K562 (cell line): ENCODE measurements around the gene UBE2Q1.

Source experiments
- ETS2 ChIP-seq: IDR thresholded peaks from 2 replicates; pipeline ENCODE4 v1.6.1; 2016; ENCODE audit warnings: borderline replicate concordance, missing genetic modification characterization, mild to moderate bottlenecking, moderate library complexity, missing compliant biosample characterization; ENCODE audit not compliant: poor library complexity, severe bottlenecking
- RBM22 ChIP-seq: fragments of 200-400 bp; formaldehyde crosslinking; IDR thresholded peaks from 2 replicates; pipeline ENCODE4 v1.6.1; 2018; ENCODE audit warnings: low read length, low read depth; ENCODE audit not compliant: poor library complexity, severe bottlenecking
- SIN3A ChIP-seq, 2 experiments: fragments of 150-350 bp in 1 of 2; IDR thresholded peaks; 2 replicates each; pipeline ENCODE4 v1.6.1; 2011 to 2016; ENCODE audit warnings: borderline replicate concordance in 2 of 2, low read depth in 2 of 2, low read length in 2 of 2, mild to moderate bottlenecking in 2 of 2, moderate library complexity in 2 of 2; ENCODE audit not compliant: control insufficient read depth in 1 of 2
- TBL1XR1 ChIP-seq, 2 experiments: IDR thresholded peaks; 2 replicates each; pipeline ENCODE4 v1.6.1; 2012; ENCODE audit warnings: improper control_type of control experiment in 2 of 2, low read length in 2 of 2, mild to moderate bottlenecking in 1 of 2
- ZFP30 ChIP-seq: fragments of 250-450 bp; sonication (Bioruptor Pico); IDR thresholded peaks from 2 replicates; pipeline ENCODE4 v1.8.0; 2022; ENCODE audit warnings: moderate library complexity, mild to moderate bottlenecking, inconsistent platforms, borderline replicate concordance
- ZNF121 ChIP-seq: sonication (generic); formaldehyde crosslinking; conservative IDR thresholded peaks from 2 replicates; pipeline ENCODE4 v1.8.0; 2022; ENCODE audit warnings: missing genetic modification reagents
- TF ChIP-seq, protein P1 (sequence below): sonication (generic); formaldehyde crosslinking; IDR thresholded peaks from 2 replicates; pipeline ENCODE4 v1.8.1; 2023; ENCODE audit warnings: mild to moderate bottlenecking, missing genetic modification reagents

- no peak for TF ChIP-seq RBM22
- TF ChIP-seq, protein P1, sequence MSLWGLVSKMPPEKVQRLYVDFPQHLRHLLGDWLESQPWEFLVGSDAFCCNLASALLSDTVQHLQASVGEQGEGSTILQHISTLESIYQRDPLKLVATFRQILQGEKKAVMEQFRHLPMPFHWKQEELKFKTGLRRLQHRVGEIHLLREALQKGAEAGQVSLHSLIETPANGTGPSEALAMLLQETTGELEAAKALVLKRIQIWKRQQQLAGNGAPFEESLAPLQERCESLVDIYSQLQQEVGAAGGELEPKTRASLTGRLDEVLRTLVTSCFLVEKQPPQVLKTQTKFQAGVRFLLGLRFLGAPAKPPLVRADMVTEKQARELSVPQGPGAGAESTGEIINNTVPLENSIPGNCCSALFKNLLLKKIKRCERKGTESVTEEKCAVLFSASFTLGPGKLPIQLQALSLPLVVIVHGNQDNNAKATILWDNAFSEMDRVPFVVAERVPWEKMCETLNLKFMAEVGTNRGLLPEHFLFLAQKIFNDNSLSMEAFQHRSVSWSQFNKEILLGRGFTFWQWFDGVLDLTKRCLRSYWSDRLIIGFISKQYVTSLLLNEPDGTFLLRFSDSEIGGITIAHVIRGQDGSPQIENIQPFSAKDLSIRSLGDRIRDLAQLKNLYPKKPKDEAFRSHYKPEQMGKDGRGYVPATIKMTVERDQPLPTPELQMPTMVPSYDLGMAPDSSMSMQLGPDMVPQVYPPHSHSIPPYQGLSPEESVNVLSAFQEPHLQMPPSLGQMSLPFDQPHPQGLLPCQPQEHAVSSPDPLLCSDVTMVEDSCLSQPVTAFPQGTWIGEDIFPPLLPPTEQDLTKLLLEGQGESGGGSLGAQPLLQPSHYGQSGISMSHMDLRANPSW, result no peak
- no peak for TF ChIP-seq ZNF121 (CRISPR knock-in tag)
- no peak for TF ChIP-seq ETS2 (tag)
- no peak for TF ChIP-seq ZFP30 (CRISPR knock-in tag)
- no peak for TF ChIP-seq SIN3A (IDR thresholded peaks at IDR 0.05; ENCODE audit: borderline replicate concordance in 2 of 2, control insufficient read depth in 1 of 2, low read depth in 2 of 2, low read length in 2 of 2)
- TF ChIP-seq TBL1XR1 (IDR thresholded peaks at IDR 0.05; ENCODE audit: low read length in 2 of 2), result no peak
These were observed 7.8 kb downstream of the UBE2Q1 start for GRCh38 chr1:154550657-154551056.
